SKM-1 treated with dmso at 0.1 percent for 144 hours (cell line): ENCODE data around the gene RAB1B.
"Not testable (repeated sequence)": the region's sequence is repeated elsewhere in the genome, so short reads cannot be mapped to it uniquely, and the experiment has no call there.

Source experiments
- DNase-seq: peaks from one replicate; lab custom pipeline; 2025; ENCODE audit not compliant: unreplicated experiment; lab: John Stamatoyannopoulos, UW

The RAB1B gene

DNA sequence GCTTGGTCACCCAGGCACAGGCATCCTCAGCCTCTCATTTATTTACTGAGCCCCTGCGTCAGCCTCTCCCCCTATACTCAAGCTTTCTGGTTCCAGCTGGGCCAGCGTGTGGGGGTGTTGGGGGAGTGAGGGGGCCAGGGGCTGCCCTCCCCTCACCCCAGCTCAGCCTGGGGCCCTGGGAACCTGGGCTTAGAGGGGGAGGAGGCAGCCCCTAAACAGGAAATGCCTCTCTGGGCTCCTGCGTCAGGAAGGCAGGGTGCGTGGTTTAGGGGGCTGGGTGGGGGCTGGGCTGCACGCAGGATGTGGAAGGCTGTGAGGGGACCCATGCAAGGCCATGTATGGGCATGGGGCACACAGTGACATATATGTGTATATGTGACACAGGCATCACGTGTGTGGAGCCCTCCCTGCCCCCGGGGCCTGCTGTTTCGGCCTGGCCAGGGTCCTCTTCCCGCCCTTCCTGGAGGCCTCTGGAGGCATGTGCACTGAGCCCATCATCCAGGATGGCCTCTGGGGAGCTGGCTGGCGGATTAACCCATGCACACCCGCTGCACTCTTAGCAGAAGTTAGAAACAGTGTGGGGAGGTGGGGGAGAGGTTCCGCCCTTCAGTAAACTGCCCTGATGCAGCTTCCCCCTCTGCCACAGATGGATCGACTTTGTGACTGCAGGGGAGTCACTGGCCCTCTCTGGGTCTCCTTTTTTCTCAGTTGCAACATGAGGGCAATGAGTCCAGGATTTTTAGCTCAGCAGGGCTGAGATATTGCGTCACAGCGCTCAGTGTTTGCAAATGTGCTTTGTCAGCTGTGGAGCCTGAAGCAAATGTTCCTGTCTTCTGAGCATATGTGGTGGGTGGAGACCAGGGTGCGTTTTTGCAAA, 49.5 kb downstream of the RAB1B start:
- peak; percentile 97 for DNase-seq

DNA sequence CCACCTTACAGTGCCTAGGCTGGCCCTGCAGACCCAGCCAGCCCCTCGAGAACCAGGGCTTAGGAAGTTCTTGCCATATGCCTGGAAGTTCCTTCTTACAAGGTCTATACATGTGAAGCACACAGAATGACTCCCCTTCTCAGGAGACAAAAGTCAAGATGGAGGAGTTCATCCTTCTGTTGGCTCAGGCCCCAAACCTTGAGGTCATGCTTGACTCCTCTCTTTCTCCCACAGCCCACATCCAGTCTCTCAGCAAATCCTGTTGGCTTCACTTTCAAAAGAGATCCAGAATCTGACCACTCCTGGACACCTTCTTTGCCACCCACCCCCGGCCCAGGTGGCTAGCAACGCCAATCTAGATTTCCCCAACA, 50.1 kb downstream of the RAB1B start:
- no peak for DNase-seq

DNA sequence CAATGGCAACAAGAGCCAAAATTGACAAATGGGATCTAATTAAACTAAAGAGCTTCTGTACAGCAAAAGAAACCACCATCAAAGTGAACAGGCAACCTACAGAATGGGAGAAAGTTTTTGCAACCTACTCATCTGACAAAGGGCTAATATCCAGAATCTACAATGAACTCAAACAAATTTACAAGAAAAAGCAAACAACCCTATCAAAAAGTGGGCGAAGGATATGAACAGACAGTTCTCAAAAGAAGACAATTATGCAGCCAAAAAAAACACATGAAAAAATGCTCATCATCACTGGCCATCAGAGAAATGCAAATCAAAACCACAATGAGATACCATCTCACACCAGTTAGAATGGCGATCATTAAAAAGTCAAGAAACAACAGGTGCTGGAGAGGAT, 51.9 kb downstream of the RAB1B start:
- DNase-seq: not testable (repeated sequence)

DNA sequence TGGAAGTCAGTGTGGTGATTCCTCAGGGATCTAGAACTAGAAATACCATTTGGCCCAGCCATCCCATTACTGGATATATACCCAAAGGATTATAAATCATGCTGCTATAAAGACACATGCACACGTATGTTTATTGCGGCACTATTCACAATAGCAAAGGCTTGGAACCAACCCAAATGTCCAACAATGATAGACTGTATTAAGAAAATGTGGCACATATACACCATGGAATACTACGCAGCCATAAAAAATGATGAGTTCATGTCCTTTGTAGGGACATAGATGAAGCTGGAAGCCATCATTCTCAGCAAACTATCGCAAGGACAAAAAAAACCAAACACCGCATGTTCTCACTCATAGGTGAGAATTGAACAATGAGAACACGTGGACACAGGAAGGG, 52.3 kb downstream of the RAB1B start:
- DNase-seq: not testable (repeated sequence)

DNA sequence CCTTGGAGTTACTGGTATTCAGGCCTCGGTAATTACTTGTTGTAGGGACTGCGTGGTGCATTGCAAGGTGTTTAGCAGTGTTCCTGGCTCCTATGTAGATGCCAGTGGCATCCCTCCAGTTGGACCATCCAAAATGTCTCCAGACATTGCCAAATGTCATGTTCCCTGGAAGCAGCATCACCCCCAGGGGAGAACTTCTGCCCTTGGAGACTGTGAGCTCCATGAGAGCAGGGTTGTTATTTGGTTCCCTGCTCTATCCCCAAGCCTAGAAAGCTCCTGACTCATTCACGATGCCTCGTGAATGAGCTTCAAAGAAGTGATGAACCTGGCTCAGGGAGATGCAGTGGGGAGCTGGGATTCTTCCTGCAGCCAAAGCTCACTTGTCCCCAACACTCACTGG, 53.2 kb downstream of the RAB1B start:
- no peak for DNase-seq

DNA sequence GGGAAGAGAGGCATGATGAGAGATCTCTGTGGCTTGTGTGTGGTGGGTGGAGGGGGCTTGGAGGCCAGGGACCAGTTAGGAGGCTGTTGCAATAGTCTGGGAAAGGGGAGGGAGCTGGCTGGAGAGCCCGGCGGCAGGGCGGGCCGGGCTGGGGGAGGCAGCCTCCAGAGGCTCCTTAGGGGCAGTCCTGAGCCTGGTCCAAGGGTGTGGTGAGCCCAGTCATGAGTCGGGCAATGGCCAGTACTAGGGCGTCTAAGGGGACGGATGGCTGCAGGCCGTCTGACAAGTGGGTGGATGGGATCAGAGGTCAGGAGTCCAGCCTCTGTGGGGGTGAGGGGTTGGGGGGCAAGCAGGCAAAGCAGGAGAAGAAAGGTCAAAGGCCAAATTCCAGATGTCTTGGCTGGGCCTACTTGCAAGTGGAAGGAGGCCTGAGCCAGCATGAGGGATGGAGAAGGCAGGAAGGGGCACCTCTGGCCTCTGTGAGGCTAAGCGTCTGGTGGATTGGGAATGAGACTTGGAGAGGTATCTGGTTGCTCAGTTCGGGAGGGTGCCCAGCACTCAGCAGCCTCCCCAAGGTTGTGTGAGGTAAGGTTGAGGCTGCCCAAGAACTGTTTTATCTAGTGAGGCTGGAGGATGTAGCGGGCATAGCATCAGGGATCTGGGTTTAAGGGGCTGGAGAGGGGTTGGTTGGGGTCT, 54.4 kb downstream of the RAB1B start:
- no peak for DNase-seq

DNA sequence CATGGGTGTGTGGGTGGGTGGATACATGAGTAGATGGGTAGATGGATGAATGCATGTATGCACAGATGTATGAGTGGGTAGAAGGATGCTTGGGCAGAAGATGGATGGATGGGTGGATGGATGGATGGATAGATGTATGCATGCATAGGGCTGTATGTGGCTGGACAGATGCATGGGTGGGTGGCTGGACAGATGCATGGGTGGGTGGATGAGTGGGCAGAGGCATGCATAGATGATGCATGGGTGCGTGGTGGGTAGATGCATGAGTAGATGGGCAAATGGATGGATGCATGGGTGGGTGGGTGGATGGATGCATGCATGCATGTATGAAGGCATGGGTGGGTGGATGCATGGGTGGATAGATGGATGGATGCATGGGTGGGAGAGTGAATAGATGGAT, 55.2 kb downstream of the RAB1B start:
- DNase-seq: no peak

DNA sequence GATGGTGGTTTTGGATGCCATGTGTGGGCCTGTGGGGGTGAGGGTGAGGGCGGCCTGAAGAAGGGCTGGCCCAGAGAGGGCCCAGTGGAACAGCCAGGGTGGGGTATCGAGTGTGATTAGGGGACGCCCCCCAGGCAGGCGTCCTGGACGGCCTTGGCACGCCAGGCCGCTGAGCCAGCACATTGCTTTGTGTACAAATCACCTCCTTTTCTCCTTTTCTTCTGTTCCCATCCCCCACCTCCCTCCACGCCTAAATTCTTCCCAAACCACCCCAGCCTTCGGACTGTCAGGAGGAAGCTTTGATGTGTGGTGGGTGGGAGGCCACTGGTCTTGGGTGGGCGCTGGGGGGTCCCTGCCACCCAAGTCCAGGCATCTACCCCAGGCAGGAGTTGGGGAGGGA, 56.2 kb downstream of the RAB1B start:
- no peak for DNase-seq

DNA sequence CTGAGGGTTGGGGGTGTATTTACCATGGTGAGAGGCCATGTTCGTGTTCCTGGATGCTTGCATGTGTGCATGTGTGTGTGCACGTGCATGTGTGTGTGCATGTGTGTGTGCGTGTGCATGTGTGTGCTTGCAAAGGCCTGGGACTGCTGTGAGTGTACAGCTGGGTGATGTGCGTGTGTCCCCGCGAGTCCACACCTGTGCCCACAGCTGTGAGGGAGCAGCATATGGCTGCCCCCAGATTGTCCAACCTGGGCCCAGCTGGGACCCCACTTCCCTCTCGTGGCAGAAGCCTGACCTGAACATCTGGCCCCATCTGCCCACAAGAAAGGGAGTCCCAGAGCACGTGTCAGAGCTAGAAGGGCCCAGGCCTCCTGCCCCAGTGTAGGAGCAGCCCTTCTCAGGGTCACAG, 56.8 kb downstream of the RAB1B start:
- no peak for DNase-seq

DNA sequence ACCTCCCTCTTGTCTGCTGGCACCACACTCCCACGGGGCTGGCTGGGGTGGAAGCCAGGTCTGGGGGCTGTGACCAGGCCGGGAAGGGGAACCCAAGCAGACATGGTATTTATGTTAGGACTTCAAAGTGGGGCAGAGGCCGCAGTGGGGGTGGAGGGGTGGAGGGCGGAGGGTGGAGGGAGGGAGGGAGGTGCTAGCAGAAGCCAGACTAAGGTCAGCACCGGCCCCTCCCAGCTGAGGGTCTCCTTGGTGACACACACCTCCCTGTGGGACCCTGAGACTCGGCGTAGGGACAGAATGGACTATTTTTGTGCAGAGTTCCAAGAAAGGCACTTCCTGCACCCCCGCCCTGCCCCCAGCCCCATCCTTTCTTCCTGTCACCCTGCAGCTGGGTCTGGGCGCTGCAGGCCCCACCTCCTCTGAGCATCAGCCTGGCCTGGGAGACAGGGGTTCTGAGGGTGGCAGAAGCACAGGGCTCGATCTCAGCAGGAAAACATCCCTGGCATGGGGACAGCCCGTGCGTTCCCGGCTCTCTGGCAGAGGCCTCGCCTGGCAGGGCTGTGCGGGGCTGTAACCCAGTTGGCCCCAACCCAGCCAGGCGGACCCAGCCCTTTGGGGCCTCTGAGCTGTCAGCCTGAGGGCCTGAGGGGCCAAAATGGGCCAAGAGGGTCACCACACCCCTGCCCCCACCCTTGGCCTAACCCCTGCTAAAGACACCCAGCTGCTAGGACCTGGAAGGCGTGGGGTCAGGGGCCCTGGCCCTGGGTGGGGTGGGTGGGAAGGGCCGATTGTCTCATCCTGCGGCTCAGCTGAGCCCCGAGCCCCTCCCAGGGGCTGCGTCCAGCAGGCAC, 58.0 kb downstream of the RAB1B start:
- DNase-seq: no peak
